HepG2 (cell line): Measurements from ENCODE around the gene FBP1. TPM values are rescaled to one million over a fixed set of nuclear protein-coding genes. Genes with fewer than 3 reads are reported as not detected.
A peak's percentile ranks its signal among the peaks of the same experiment; 100 is the strongest.

Experiments used
- CBFB ChIP-seq: sonication (generic); formaldehyde crosslinking; IDR thresholded peaks from 2 replicates; pipeline ENCODE4 v1.4.0; 2020; ENCODE audit warnings: missing genetic modification reagents
- CEBPG ChIP-seq: IDR thresholded peaks from 2 replicates; pipeline ENCODE4 v1.6.1; 2016
- CREM ChIP-seq, 2 experiments: sonication (generic) in 1 of 2; formaldehyde crosslinking in 1 of 2; IDR thresholded peaks; 2 replicates each; pipeline versions ENCODE4 v1.4.0 to v1.6.1; 2016 to 2020; ENCODE audit warnings: antibody characterized with exemption in 1 of 2, mild to moderate bottlenecking in 1 of 2, missing genetic modification reagents in 1 of 2
- CTCF ChIP-seq: sonication (generic); formaldehyde crosslinking; IDR thresholded peaks from 2 replicates; pipeline ENCODE4 v1.5.0; 2020; ENCODE audit warnings: mild to moderate bottlenecking, missing genetic modification reagents, moderate library complexity
- EED ChIP-seq: sonication (generic); formaldehyde crosslinking; IDR thresholded peaks from 2 replicates; pipeline ENCODE4 v1.5.0; 2020; ENCODE audit warnings: mild to moderate bottlenecking, missing genetic modification reagents
- GATAD2A ChIP-seq: IDR thresholded peaks from 2 replicates; pipeline ENCODE4 v1.6.1; 2016
- IKZF5 ChIP-seq: IDR thresholded peaks from 2 replicates; pipeline ENCODE4 v1.6.1; 2018; ENCODE audit warnings: missing genetic modification reagents, mild to moderate bottlenecking, missing compliant biosample characterization
- MAFK ChIP-seq, 2 experiments: IDR thresholded peaks in 1 of 2; conservative IDR thresholded peaks in 1 of 2; 2 replicates each; pipeline ENCODE4 v1.6.1; 2011; ENCODE audit warnings: improper control_type of control experiment in 2 of 2, low read length in 2 of 2
- NR2F6 ChIP-seq, 2 experiments: IDR thresholded peaks; 2 replicates each; pipeline ENCODE4 v1.6.1; 2016; ENCODE audit warnings: antibody characterized with exemption in 1 of 2, mild to moderate bottlenecking in 1 of 2
- SETDB1 ChIP-seq: sonication (generic); formaldehyde crosslinking; IDR thresholded peaks from 2 replicates; pipeline ENCODE4 v1.5.1; 2020; ENCODE audit warnings: missing genetic modification reagents, mild to moderate bottlenecking, borderline replicate concordance
- SP1 ChIP-seq, 2 experiments: fragments of 450-650 bp in 1 of 2; sonication (generic) in 1 of 2; formaldehyde crosslinking in 1 of 2; IDR thresholded peaks; 2 replicates each; pipeline versions ENCODE4 v1.4.0 to v1.6.1; 2016 to 2020; ENCODE audit warnings: missing genetic modification reagents in 1 of 2
- STAT5B ChIP-seq: sonication (generic); formaldehyde crosslinking; IDR thresholded peaks from 2 replicates; pipeline ENCODE4 v1.4.0; 2020; ENCODE audit warnings: missing genetic modification reagents
- THAP7 ChIP-seq: sonication (generic); formaldehyde crosslinking; IDR thresholded peaks from 2 replicates; pipeline ENCODE4 v1.8.1; 2023; ENCODE audit warnings: mild to moderate bottlenecking, missing genetic modification reagents
- ZNF136 ChIP-seq: sonication (generic); formaldehyde crosslinking; IDR thresholded peaks from 2 replicates; pipeline ENCODE4 v1.8.1; 2022; ENCODE audit warnings: low read depth, mild to moderate bottlenecking, moderate library complexity, missing genetic modification reagents
- ZNF326 ChIP-seq: sonication (generic); formaldehyde crosslinking; IDR thresholded peaks from 2 replicates; pipeline ENCODE4 v1.4.0; 2020; ENCODE audit warnings: missing genetic modification reagents, borderline replicate concordance
- ZNF549 ChIP-seq: sonication (generic); formaldehyde crosslinking; IDR thresholded peaks from 2 replicates; pipeline ENCODE4 v1.5.0; 2020; ENCODE audit warnings: missing genetic modification reagents
- ZNF704 ChIP-seq: sonication (generic); formaldehyde crosslinking; IDR thresholded peaks from 2 replicates; pipeline ENCODE4 v1.8.1; 2023; ENCODE audit warnings: mild to moderate bottlenecking, inconsistent platforms, moderate library complexity, missing genetic modification reagents, borderline replicate concordance
- polyA plus RNA-seq, 8 experiments: library from polyadenylated mRNA; depleted of rRNA in 3 of 8; stranded (reverse) in 7 of 8; unstranded in 1 of 8; fragments of >200 nt; fragmentation: Illumina TruSeq in 4 of 8; extraction: Trizol in 4 of 8; gene quantifications; 2 replicates each; pipeline versions ENCODE4 v1.2.1 to v1.2.3, GENCODE V29; 2011 to 2016; ENCODE audit warnings: low read depth in 4 of 8, missing spikeins in 1 of 8, mixed read lengths in 1 of 8; ENCODE audit not compliant: insufficient read depth in 1 of 8
- total RNA-seq, 5 experiments: library from RNA; depleted of rRNA; stranded (reverse); fragments of >200 nt; fragmentation: Illumina TruSeq; extraction: Trizol; gene quantifications; 2 replicates each; pipeline ENCODE4 v1.2.3, GENCODE V29; 2016; ENCODE audit warnings: low read depth in 1 of 5
- TF ChIP-seq, protein P1 (sequence below): sonication (generic); formaldehyde crosslinking; IDR thresholded peaks from 2 replicates; pipeline ENCODE4 v1.5.0; 2020; ENCODE audit warnings: missing genetic modification reagents
- TF ChIP-seq, protein P2 (sequence below): sonication (generic); formaldehyde crosslinking; IDR thresholded peaks from 2 replicates; pipeline ENCODE4 v1.4.0; 2020; ENCODE audit warnings: missing genetic modification reagents

Gene FBP1
- total and polyA plus RNA-seq, 2 of the 13 experiments (the other 11 are each of a cell fraction or from before 2014, with no cell fraction given): 0.29 to 0.53 TPM

- TF ChIP-seq IKZF5 (CRISPR knock-in tag) (0 out of 2 replicates have a peak, but pooled peaks have one; percentile 49), CTCF (CRISPR knock-in tag) (peak; percentile 93), ZNF136 (CRISPR knock-in tag) (no peak), CREM (IDR thresholded peaks at IDR 0.05) (no peak), CREM (CRISPR knock-in tag; IDR thresholded peaks at IDR 0.05) (no peak), THAP7 (CRISPR knock-in tag) (no peak), MAFK (conservative IDR thresholded peaks at IDR 0.05 in 1 of 2, IDR thresholded peaks at IDR 0.05 in 1 of 2; ENCODE audit: low read length in 2 of 2) (no peak), EED (no peak), SETDB1 (CRISPR knock-in tag) (no peak), STAT5B (CRISPR knock-in tag) (no peak), SP1 (IDR thresholded peaks at IDR 0.05) (no peak), SP1 (CRISPR knock-in tag; IDR thresholded peaks at IDR 0.05) (no peak), CEBPG (CRISPR knock-in tag) (no peak), NR2F6 (IDR thresholded peaks at IDR 0.05) (no peak), NR2F6 (CRISPR knock-in tag; IDR thresholded peaks at IDR 0.05) (peak; percentile 14; the same call in 1 of the 2 replicates), ZNF704 (CRISPR knock-in tag) (no peak), ZNF549 (CRISPR knock-in tag) (no peak), ZNF326 (CRISPR knock-in tag) (no peak), GATAD2A (CRISPR knock-in tag) (peak; percentile 67), CBFB (no peak)
- TF ChIP-seq, protein P1, sequence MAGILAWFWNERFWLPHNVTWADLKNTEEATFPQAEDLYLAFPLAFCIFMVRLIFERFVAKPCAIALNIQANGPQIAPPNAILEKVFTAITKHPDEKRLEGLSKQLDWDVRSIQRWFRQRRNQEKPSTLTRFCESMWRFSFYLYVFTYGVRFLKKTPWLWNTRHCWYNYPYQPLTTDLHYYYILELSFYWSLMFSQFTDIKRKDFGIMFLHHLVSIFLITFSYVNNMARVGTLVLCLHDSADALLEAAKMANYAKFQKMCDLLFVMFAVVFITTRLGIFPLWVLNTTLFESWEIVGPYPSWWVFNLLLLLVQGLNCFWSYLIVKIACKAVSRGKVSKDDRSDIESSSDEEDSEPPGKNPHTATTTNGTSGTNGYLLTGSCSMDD (CRISPR knock-in tag): no peak
- TF ChIP-seq, protein P2, sequence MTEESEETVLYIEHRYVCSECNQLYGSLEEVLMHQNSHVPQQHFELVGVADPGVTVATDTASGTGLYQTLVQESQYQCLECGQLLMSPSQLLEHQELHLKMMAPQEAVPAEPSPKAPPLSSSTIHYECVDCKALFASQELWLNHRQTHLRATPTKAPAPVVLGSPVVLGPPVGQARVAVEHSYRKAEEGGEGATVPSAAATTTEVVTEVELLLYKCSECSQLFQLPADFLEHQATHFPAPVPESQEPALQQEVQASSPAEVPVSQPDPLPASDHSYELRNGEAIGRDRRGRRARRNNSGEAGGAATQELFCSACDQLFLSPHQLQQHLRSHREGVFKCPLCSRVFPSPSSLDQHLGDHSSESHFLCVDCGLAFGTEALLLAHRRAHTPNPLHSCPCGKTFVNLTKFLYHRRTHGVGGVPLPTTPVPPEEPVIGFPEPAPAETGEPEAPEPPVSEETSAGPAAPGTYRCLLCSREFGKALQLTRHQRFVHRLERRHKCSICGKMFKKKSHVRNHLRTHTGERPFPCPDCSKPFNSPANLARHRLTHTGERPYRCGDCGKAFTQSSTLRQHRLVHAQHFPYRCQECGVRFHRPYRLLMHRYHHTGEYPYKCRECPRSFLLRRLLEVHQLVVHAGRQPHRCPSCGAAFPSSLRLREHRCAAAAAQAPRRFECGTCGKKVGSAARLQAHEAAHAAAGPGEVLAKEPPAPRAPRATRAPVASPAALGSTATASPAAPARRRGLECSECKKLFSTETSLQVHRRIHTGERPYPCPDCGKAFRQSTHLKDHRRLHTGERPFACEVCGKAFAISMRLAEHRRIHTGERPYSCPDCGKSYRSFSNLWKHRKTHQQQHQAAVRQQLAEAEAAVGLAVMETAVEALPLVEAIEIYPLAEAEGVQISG: peak; percentile 37; the same call in 1 of the 2 replicates
Observed at GRCh38 chr9:94681508-94681907, 42.2 kb upstream of the FBP1 start (continued).
